Gastrocnemius medialis (tissue), 4 donors: Measurements from ENCODE around the gene SYT7. TPM values are rescaled to one million over a fixed set of nuclear protein-coding genes. Genes with fewer than 3 reads are reported as not detected.
"Not testable (repeated sequence)": the region's sequence is repeated elsewhere in the genome, so short reads cannot be mapped to it uniquely, and the experiment has no call there.

Experiments
- ATAC-seq, 2 donors: fragments of 150-250 bp; one replicate each; pipeline ENCODE4 v1.9.1; 2016
- DNase-seq, 2 donors: peaks; one replicate each; pipeline ENCODE4 v3.0.0-alpha.2; 2019
- H3K27ac ChIP-seq, 4 donors: fragments of 200-600 bp; sonication (generic); 1 replicate in 1 of 4; 2 replicates in 3 of 4; pipeline ENCODE4 v1.5.1; 2016 to 2018; ENCODE audit warnings: mild to moderate bottlenecking in 2 of 4, moderate library complexity in 1 of 4
- H3K27me3 ChIP-seq, 3 donors: fragments of 200-600 bp; sonication (generic) in 2 of 3; 1 replicate in 1 of 3; 2 replicates in 2 of 3; pipeline versions ENCODE4 v1.5.1 to v1.6.0; 2016 to 2019; ENCODE audit warnings: mild to moderate bottlenecking in 1 of 3, moderate library complexity in 1 of 3
- H3K36me3 ChIP-seq, 2 donors: fragments of 200-600 bp; sonication (generic) in 1 of 2; one replicate each; pipeline ENCODE4 v1.5.1; 2017 to 2018
- H3K4me1 ChIP-seq, 2 donors: fragments of 200-600 bp; sonication (generic) in 1 of 2; one replicate each; pipeline ENCODE4 v1.5.1; 2016 to 2017; ENCODE audit warnings: mild to moderate bottlenecking in 2 of 2
- H3K4me3 ChIP-seq, 4 donors: fragments of 200-600 bp; sonication (generic) in 3 of 4; 1 replicate in 1 of 4; 2 replicates in 3 of 4; pipeline ENCODE4 v1.5.1; 2016 to 2019; ENCODE audit warnings: mild to moderate bottlenecking in 2 of 4
- H3K9me3 ChIP-seq, 3 donors: fragments of 200-600 bp; sonication (generic) in 2 of 3; 1 replicate in 1 of 3; 2 replicates in 2 of 3; pipeline ENCODE4 v1.5.1; 2016 to 2019
- POLR2A ChIP-seq, 2 donors: fragments of 450-650 bp; IDR thresholded peaks; one replicate each; pipeline ENCODE4 v1.6.1; 2017; ENCODE audit warnings: antibody characterized with exemption in 2 of 2, mild to moderate bottlenecking in 2 of 2, moderate library complexity in 2 of 2
- in situ Hi-C, 4 donors: fragments of 200-750 bp; cut with MboI; loops; one replicate each; pipeline versions ENCODE4 v1.15.0 to v1.8.0; 2017; ENCODE audit warnings: low sequenced_read_pairs in 4 of 4
- intact Hi-C: fragments of 100-400 bp; cut with DNase I; formaldehyde crosslinking; loops from one replicate; pipeline ENCODE4 v1.15.1; 2023; ENCODE audit warnings: low total_unique reads
- total RNA-seq, 4 donors: library from RNA; depleted of rRNA; stranded (reverse); fragments of >200 nt; gene quantifications; one replicate each; pipeline versions ENCODE4 v1.1.0 to v1.2.3, GENCODE V29; 2016
- TF ChIP-seq, protein P1 (sequence below), 5 experiments: fragments of 450-650 bp in 3 of 5; fragments of 200-600 bp in 2 of 5; sonication (generic) in 2 of 5; IDR thresholded peaks in 4 of 5; conservative IDR thresholded peaks in 1 of 5; 1 replicate in 4 of 5; 2 replicates in 1 of 5; pipeline ENCODE4 v1.5.1; 2016 to 2019; ENCODE audit warnings: antibody characterized with exemption in 5 of 5, mild to moderate bottlenecking in 3 of 5, moderate library complexity in 3 of 5

Gene SYT7
- total RNA-seq, 4 donors from 2014 or later, result 0.68 to 4.9 (median 1.4) TPM

GRCh38 chr11:61621917-61622585, 41.2 kb upstream of the SYT7 start:
- ATAC-seq, result no peak
- no peaks in the 10 kb centered on the region for H3K9me3 ChIP-seq
- H3K27me3 ChIP-seq, result no peaks in the 10 kb centered on the region
- peaks cover 6 to 11% of the 10 kb centered on the region in 2 donors for H3K4me1 ChIP-seq
- intact Hi-C loops, result no loop called here
- H3K27ac ChIP-seq, result no peak overlapping the region
- DNase-seq, result no peak
- TF ChIP-seq POLR2A (IDR thresholded peaks at IDR 0.05), result no peak
- TF ChIP-seq, protein P1, sequence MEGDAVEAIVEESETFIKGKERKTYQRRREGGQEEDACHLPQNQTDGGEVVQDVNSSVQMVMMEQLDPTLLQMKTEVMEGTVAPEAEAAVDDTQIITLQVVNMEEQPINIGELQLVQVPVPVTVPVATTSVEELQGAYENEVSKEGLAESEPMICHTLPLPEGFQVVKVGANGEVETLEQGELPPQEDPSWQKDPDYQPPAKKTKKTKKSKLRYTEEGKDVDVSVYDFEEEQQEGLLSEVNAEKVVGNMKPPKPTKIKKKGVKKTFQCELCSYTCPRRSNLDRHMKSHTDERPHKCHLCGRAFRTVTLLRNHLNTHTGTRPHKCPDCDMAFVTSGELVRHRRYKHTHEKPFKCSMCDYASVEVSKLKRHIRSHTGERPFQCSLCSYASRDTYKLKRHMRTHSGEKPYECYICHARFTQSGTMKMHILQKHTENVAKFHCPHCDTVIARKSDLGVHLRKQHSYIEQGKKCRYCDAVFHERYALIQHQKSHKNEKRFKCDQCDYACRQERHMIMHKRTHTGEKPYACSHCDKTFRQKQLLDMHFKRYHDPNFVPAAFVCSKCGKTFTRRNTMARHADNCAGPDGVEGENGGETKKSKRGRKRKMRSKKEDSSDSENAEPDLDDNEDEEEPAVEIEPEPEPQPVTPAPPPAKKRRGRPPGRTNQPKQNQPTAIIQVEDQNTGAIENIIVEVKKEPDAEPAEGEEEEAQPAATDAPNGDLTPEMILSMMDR (IDR thresholded peaks at IDR 0.05 in 4 of 5, conservative IDR thresholded peaks at IDR 0.05 in 1 of 5), result no peak
- in situ Hi-C loops, result no loop called here
- H3K36me3 ChIP-seq, result no peaks in the 10 kb centered on the region
- no peak overlapping the region for H3K4me3 ChIP-seq

DNA sequence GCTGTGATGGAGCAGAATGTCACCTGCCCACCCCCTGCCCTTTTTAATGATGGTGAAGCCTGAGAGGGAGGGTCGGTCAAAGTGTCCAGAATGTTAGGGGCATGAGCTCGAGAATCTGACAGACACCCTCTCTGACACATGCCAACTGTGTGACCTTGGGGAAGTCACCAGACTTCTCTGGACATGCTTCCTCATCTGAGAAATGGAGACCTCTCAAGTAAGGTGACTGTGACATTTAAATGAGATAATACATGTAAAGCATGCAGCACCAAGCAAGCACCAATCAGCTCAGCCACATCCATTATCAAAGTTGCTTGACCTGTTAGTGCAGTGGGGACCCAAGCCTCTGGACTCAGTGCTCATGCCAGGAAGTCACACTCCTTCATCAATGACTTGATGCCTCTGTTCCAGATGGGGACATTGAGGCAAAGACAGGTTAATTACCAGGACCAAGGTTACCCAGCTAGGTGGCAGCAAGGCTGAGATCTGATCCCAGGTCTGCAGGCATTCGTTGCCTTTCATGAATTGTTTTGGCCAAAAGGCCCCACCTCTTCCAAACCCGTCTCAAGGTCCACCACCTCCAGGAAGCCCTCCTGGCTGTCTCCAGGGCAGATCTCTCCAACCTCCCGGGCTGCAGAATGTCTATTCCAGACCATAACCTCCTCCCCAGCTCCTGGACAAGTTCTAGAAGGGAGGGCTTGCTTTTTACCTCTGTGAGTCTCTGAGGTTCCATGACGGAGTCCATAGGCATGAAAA, 38.8 kb upstream of the SYT7 start:
- Histone ChIP-seq H3K9me3 (no peaks in the 10 kb centered on the region), H3K4me1 (no peaks in the 10 kb centered on the region), H3K27ac (no peak overlapping the region), H3K4me3 (no peak overlapping the region), H3K36me3 (no peaks in the 10 kb centered on the region), H3K27me3 (no peaks in the 10 kb centered on the region)
- in situ Hi-C loops, result no loop called here
- DNase-seq, result no peak
- TF ChIP-seq POLR2A (IDR thresholded peaks at IDR 0.05), result no peak
- intact Hi-C loops, result no loop called here
- no peak for ATAC-seq

DNA sequence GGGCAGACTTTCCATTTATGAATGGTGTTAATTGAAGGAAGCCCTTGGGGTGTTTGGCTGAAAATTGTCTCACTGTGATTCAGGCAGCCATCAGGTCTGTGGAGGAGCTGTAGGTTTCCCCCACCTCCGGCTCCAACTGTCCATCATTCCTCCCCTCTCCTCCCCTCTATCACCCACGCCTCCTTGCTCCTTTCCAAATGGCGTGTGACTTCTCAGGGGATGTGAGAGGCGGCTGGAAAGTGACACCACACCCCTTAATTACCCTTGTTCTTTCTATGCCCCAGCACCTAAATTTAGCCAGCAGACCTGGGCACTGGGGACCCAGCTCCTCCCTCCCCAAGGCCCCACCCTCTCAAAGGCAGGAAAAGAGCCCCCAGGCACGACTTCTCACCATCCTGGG, 38.1 kb upstream of the SYT7 start:
- intact Hi-C loops (no loop called here), in situ Hi-C loops (no loop called here)
- Histone ChIP-seq H3K4me1 (no peaks in the 10 kb centered on the region), H3K36me3 (no peaks in the 10 kb centered on the region), H3K27ac (no peak overlapping the region), H3K9me3 (no peaks in the 10 kb centered on the region), H3K4me3 (no peak overlapping the region), H3K27me3 (no peaks in the 10 kb centered on the region)
- TF ChIP-seq, protein P1 (IDR thresholded peaks at IDR 0.05 in 4 of 5, conservative IDR thresholded peaks at IDR 0.05 in 1 of 5), result no peak
- no peak for TF ChIP-seq POLR2A (IDR thresholded peaks at IDR 0.05)
- DNase-seq (no peak), ATAC-seq (no peak)

GRCh38 chr11:61617515-61617914, 36.6 kb upstream of the SYT7 start:
- intact Hi-C loops, result no loop called here
- no peaks in the 10 kb centered on the region for H3K4me1 ChIP-seq
- in situ Hi-C loops, result no loop called here
- TF ChIP-seq, protein P1 (IDR thresholded peaks at IDR 0.05 in 4 of 5, conservative IDR thresholded peaks at IDR 0.05 in 1 of 5), result no peak
- no peak for TF ChIP-seq POLR2A (IDR thresholded peaks at IDR 0.05)
- peaks cover 0 to 5% (median under 1%) of the 10 kb centered on the region in 3 donors for H3K27me3 ChIP-seq
- no peaks in the 10 kb centered on the region for H3K9me3 ChIP-seq
- ATAC-seq (no peak), DNase-seq (no peak)
- no peak overlapping the region for H3K4me3 ChIP-seq
- H3K27ac ChIP-seq, result no peak overlapping the region
- no peaks in the 10 kb centered on the region for H3K36me3 ChIP-seq

GRCh38 chr11:61616434-61616833, 35.6 kb upstream of the SYT7 start:
- intact Hi-C loops (no loop called here), in situ Hi-C loops (no loop called here)
- H3K4me3 ChIP-seq, result no peak overlapping the region
- DNase-seq (no peak), ATAC-seq (no peak)
- TF ChIP-seq, protein P1 (IDR thresholded peaks at IDR 0.05 in 4 of 5, conservative IDR thresholded peaks at IDR 0.05 in 1 of 5), result no peak
- TF ChIP-seq POLR2A (IDR thresholded peaks at IDR 0.05), result no peak
- no peaks in the 10 kb centered on the region for H3K9me3 ChIP-seq
- no peak overlapping the region for H3K27ac ChIP-seq
- peaks cover 0 to 7% (median 5%) of the 10 kb centered on the region in 3 donors for H3K27me3 ChIP-seq
- no peaks in the 10 kb centered on the region for H3K4me1 ChIP-seq
- H3K36me3 ChIP-seq, result no peaks in the 10 kb centered on the region

DNA sequence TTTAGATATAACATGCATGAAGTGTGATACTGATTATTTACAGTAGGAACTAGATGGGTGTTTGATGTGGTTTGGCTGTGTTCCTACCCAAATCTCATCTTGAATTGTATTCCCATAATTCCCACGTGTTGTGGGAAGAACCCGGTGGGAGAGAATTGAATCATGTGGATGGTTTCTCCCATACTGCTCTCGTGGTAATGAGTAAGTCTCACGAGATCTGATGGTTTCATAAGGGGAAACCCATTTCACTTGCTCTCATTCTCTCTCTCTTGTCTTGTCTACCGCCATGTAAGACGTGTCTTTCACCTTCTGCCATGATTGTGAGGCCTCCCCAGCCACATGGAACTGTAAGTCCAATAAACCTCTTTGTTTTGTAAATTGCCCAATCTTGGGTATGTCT, 33.9 kb upstream of the SYT7 start:
- H3K27me3 ChIP-seq, H3K27ac ChIP-seq, intact Hi-C loops, H3K4me1 ChIP-seq, H3K36me3 ChIP-seq, H3K4me3 ChIP-seq, in situ Hi-C loops, ATAC-seq, DNase-seq, H3K9me3 ChIP-seq: not testable (repeated sequence)
